ENCODE measurements around the gene PNRC2. TPM values are rescaled to one million over a fixed set of nuclear protein-coding genes. Genes with fewer than 3 reads are reported as not detected.
"Not testable (repeated sequence)": the region's sequence is repeated elsewhere in the genome, so short reads cannot be mapped to it uniquely, and the experiment has no call there.

Gene PNRC2
- total RNA-seq, 8 experiments from 2014 or later, result 71.0 to 157 (median 83.7) TPM

GRCh38 chr1:24007079-24007478 is 47.5 kb downstream of the PNRC2 start:
- no peak overlapping the region for H3K4me3 ChIP-seq
- H3K4me1 ChIP-seq (replicated peaks in 1 of 2), result peaks cover 14 to 16% of the 10 kb centered on the region in 2 donors
- in situ Hi-C loops (cut with MboI; ENCODE audit: low pct_unique_long_range_greater_than_20kb in 2 of 9, low sequenced_read_pairs in 9 of 9, unreplicated experiment in 9 of 9), result no loop called here
- no peak overlapping the region for H3K27ac ChIP-seq
- no peak for ATAC-seq (replicated peaks in 6 of 8)

DNA sequence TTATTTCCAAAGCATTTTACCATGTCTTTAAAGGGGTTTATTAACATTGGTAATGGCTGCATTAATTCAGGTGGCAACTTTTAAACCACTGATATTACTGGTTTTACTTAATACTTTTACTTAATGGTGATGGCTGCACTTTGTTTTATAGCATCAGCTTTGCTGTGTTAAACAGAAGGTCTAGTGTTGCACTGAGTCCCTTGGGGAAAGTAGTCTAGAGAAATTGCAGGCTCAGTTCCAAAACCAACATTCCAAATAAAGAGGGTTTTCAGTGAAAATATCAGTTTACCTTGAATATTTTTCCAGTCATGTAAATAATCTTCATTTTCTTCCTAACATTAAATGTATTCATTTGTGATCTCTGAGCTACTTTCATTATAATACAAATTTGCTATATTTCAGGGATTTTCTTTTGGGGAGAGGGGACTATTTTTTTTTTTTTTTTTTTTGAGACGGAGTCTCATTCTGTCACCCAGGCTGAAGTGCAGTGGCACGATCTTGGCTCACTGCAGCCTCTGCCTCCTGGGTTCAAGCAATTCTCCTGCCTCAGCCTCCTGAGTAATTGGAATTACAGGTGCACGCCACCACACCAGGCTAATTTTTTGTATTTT is 49.1 kb downstream of the PNRC2 start:
- WGBS, 10 experiments, result 0 to 65% (median 17%) methylated on average over 1 to 2 of the region's 3 CpGs; no CpG with 5 or more reads in 6 of the 10 experiments
- in situ Hi-C loops (cut with MboI; ENCODE audit: low pct_unique_long_range_greater_than_20kb in 2 of 9, low sequenced_read_pairs in 9 of 9, unreplicated experiment in 9 of 9); H3K4me3 ChIP-seq; H3K27ac ChIP-seq; ATAC-seq (replicated peaks in 6 of 8): not testable (repeated sequence)
- H3K4me1 ChIP-seq (replicated peaks in 1 of 2), result peaks cover 6 to 10% of the 10 kb centered on the region in 2 donors

GRCh38 chr1:24009406-24009805 is 49.8 kb downstream of the PNRC2 start:
- H3K27ac ChIP-seq, result no peak overlapping the region
- in situ Hi-C loops (cut with MboI; ENCODE audit: low pct_unique_long_range_greater_than_20kb in 2 of 9, low sequenced_read_pairs in 9 of 9, unreplicated experiment in 9 of 9), result no loop called here
- 29 to 100% (median 76%) methylated on average over 1 of the region's 1 CpG; no CpG with 5 or more reads in 4 of the 10 experiments for WGBS, 10 experiments
- peaks cover 5 to 9% of the 10 kb centered on the region in 2 donors for H3K4me1 ChIP-seq (replicated peaks in 1 of 2)
- ATAC-seq (replicated peaks in 6 of 8), result peak in 6 of 8 experiments; percentile 29 to 99 (median 99)
- H3K4me3 ChIP-seq, result no peak overlapping the region

DNA sequence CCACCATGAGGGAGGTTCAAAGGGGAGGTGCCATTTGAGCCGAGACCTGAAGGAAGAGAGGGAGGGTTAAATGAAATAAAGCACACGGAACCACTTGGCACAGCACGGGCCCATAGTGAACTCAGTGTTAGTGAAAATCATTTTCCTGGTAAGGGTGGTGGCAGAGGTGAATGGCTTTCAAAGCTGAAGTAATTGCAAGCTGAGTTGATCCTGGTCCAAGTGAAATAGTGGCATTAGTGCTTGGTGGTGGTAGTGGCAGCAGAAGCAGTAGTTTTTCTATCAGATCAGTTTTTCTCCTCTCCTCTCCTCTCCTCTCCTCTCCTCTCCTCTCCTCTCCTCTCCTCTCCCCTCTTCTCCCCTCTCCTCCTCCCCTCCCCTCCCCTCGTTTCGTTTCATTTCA is 51.0 kb downstream of the PNRC2 start:
- in situ Hi-C loops (cut with MboI; ENCODE audit: low pct_unique_long_range_greater_than_20kb in 2 of 9, low sequenced_read_pairs in 9 of 9, unreplicated experiment in 9 of 9), result no loop called here
- ATAC-seq (replicated peaks in 6 of 8), result no peak
- H3K4me3 ChIP-seq, result no peak overlapping the region
- H3K4me1 ChIP-seq (replicated peaks in 1 of 2), result peaks cover 9 to 10% of the 10 kb centered on the region in 2 donors
- no peak overlapping the region for H3K27ac ChIP-seq
- 44 to 100% (median 79%) methylated on average over 1 to 3 of the region's 5 CpGs; no CpG with 5 or more reads in 3 of the 10 experiments for WGBS, 10 experiments

DNA sequence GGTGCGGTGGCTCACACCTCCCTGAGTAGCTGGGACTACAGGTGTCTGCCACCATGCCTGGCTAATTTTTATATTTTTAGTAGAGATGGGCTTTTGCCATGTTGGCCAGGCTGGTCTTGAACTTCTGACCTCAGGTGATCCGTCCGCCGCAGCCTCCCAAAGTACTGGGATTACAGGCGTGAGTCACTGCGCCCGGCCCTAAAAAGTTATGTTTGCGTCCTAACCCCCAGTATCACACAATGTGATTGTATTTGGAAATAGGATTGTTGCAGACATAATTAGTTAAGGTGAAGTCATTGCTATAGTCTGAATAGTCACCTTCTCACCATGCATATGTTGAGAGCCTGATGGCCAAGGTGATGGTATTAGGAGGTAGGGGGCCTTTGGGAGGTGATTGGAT is 53.2 kb downstream of the PNRC2 start:
- H3K4me1 ChIP-seq (replicated peaks in 1 of 2), result peaks cover 14 to 19% of the 10 kb centered on the region in 2 donors
- WGBS, 10 experiments, result 94 to 100% (median 98%) methylated on average over 1 to 8 of the region's 8 CpGs; no CpG with 5 or more reads in 4 of the 10 experiments
- H3K4me3 ChIP-seq; H3K27ac ChIP-seq; ATAC-seq (replicated peaks in 6 of 8); in situ Hi-C loops (cut with MboI; ENCODE audit: low pct_unique_long_range_greater_than_20kb in 2 of 9, low sequenced_read_pairs in 9 of 9, unreplicated experiment in 9 of 9): not testable (repeated sequence)

Other genes with a start within 250 kb of the PNRC2 start
- gene ELOA, start 216.4 kb upstream of the PNRC2 start, total RNA-seq, result 10 to 100 TPM; 28.5 to 54.9 (median 37.2) TPM
- 100 to 1,000 TPM in 2 of 8 experiments, 10 to 100 TPM in 6; 40.1 to 106 (median 82.9) TPM for gene PITHD1, start 181.4 kb upstream of the PNRC2 start, total RNA-seq
- gene LYPLA2, start 168.7 kb upstream of the PNRC2 start, total RNA-seq, result 100 to 1,000 TPM in 1 of 8 experiments, 10 to 100 TPM in 7; 42.4 to 120 (median 61.1) TPM
- gene GALE, start 159.1 kb upstream of the PNRC2 start, total RNA-seq, result 10 to 100 TPM; 18.2 to 57.1 (median 44.3) TPM
- 10 to 100 TPM; 26.9 to 58.0 (median 42.2) TPM for gene HMGCL, start 134.4 kb upstream of the PNRC2 start, total RNA-seq
- 10 to 100 TPM in 6 of 8 experiments, 1 to 10 TPM in 2; 6.5 to 23.1 (median 18.9) TPM for gene FUCA1, start 91.5 kb upstream of the PNRC2 start, total RNA-seq
- under 1 TPM in 4 of 8 experiments, not detected in 4; 0.09 to 0.57 (median 0.11) TPM for gene CNR2, start 46.5 kb upstream of the PNRC2 start, total RNA-seq
- gene SRSF10, start 20.5 kb downstream of the PNRC2 start, total RNA-seq, result 100 to 1,000 TPM; 101 to 230 (median 169) TPM
- gene MYOM3, start 152.3 kb downstream of the PNRC2 start, total RNA-seq, result 1 to 10 TPM in 1 of 8 experiments, under 1 TPM in 7; 0.05 to 1.2 (median 0.28) TPM
- gene IL22RA1, start 183.3 kb downstream of the PNRC2 start, total RNA-seq, result under 1 TPM in 7 of 8 experiments, not detected in 1; 0.05 to 0.52 (median 0.13) TPM
- gene IFNLR1, start 227.5 kb downstream of the PNRC2 start, total RNA-seq, result 1 to 10 TPM in 3 of 8 experiments, under 1 TPM in 5; 0.11 to 2.1 (median 0.55) TPM